Measurements from ENCODE around the gene UQCRC2.

The UQCRC2 gene

DNA sequence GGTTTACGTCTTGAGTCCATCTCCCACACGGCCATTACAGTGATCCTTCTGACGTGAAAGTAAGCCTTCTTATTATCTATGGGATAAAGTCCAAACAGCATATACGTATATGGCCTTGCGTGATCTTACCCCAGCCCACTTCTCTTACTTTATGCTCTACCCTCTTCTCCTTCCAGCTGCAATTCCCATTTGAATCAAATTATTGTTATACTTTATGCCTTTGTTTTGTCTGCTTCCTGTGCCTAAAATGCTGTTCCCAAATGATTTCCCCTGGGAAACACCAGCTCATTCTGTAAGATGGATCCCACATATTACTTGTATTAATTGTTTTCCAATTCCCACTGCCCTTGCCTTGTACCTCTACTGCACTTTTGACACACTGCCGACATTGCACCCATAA, 11.2 kb downstream of the UQCRC2 start:
- Histone ChIP-seq H3K27ac (ENCODE audit: low read length) (no peak overlapping the region), H3F3A (ENCODE audit: insufficient read depth, low read length) (0 out of 2 replicates have a peak, but pooled peaks cover 3% of the 10 kb centered on the region), H2AFZ (ENCODE audit: low read length) (no peak overlapping the region), H3K9me3 (replicated peaks; ENCODE audit: insufficient read depth, low read length) (no peaks in the 10 kb centered on the region), H3K4me1 (ENCODE audit: low read length) (no peaks in the 10 kb centered on the region), H3K4me3 (ENCODE audit: low read length) (no peak overlapping the region), H3K79me2 (ENCODE audit: low read length) (no peaks in the 10 kb centered on the region), H3K27me3 (replicated peaks; ENCODE audit: insufficient read depth, low read length) (no peaks in the 10 kb centered on the region), H4K20me1 (ENCODE audit: insufficient read depth, low read length) (no peaks in the 10 kb centered on the region), H3K9me2 (replicated peaks; ENCODE audit: insufficient read depth, low read length) (no peaks in the 10 kb centered on the region), H3K36me3 (replicated peaks; ENCODE audit: insufficient read depth, low read length) (peaks cover 36% of the 10 kb centered on the region), H3K4me2 (ENCODE audit: low read depth, low read length) (no peak overlapping the region), H3K9ac (ENCODE audit: low read length) (no peak overlapping the region)
- TF ChIP-seq, protein P1, sequence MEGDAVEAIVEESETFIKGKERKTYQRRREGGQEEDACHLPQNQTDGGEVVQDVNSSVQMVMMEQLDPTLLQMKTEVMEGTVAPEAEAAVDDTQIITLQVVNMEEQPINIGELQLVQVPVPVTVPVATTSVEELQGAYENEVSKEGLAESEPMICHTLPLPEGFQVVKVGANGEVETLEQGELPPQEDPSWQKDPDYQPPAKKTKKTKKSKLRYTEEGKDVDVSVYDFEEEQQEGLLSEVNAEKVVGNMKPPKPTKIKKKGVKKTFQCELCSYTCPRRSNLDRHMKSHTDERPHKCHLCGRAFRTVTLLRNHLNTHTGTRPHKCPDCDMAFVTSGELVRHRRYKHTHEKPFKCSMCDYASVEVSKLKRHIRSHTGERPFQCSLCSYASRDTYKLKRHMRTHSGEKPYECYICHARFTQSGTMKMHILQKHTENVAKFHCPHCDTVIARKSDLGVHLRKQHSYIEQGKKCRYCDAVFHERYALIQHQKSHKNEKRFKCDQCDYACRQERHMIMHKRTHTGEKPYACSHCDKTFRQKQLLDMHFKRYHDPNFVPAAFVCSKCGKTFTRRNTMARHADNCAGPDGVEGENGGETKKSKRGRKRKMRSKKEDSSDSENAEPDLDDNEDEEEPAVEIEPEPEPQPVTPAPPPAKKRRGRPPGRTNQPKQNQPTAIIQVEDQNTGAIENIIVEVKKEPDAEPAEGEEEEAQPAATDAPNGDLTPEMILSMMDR (IDR thresholded peaks at IDR 0.05; ENCODE audit: low read length): no peak
- TF ChIP-seq EZH2phosphoT487 (IDR thresholded peaks at IDR 0.05; ENCODE audit: low read length) (no peak), EZH2 (optimal IDR thresholded peaks at IDR 0.05; ENCODE audit: low read depth, low read length) (no peak)
- no peak for DNase-seq

DNA sequence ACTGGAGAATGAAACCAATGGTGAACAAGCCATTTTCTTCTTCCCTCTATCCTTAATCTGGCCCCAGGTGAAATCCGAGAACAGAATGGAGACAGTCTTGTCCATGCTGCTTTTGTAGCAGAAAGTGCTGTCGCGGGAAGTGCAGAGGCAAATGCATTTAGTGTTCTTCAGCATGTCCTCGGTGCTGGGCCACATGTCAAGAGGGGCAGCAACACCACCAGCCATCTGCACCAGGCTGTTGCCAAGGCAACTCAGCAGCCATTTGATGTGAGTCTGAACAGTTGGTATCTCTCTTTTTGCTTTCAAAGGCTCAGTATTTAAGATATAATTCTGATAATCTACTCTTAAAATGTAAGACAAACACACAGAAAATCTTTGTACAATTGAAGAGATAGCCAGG, 18.7 kb downstream of the UQCRC2 start:
- Histone ChIP-seq H3K4me3 (ENCODE audit: low read length) (no peak overlapping the region), H3K36me3 (replicated peaks; ENCODE audit: insufficient read depth, low read length) (peaks cover 22% of the 10 kb centered on the region), H3K27me3 (replicated peaks; ENCODE audit: insufficient read depth, low read length) (no peaks in the 10 kb centered on the region), H3K9me3 (replicated peaks; ENCODE audit: insufficient read depth, low read length) (no peaks in the 10 kb centered on the region), H2AFZ (ENCODE audit: low read length) (no peak overlapping the region), H3K9ac (ENCODE audit: low read length) (no peak overlapping the region), H3K4me2 (ENCODE audit: low read depth, low read length) (no peak overlapping the region), H3F3A (ENCODE audit: insufficient read depth, low read length) (no peaks in the 10 kb centered on the region), H3K79me2 (ENCODE audit: low read length) (0 out of 2 replicates have a peak, but pooled peaks cover 3% of the 10 kb centered on the region), H3K9me2 (replicated peaks; ENCODE audit: insufficient read depth, low read length) (no peaks in the 10 kb centered on the region), H3K27ac (ENCODE audit: low read length) (no peak overlapping the region), H4K20me1 (ENCODE audit: insufficient read depth, low read length) (no peaks in the 10 kb centered on the region), H3K4me1 (ENCODE audit: low read length) (no peaks in the 10 kb centered on the region)
- DNase-seq: no peak
- TF ChIP-seq EZH2 (optimal IDR thresholded peaks at IDR 0.05; ENCODE audit: low read depth, low read length): no peak
- TF ChIP-seq, protein P1 (IDR thresholded peaks at IDR 0.05; ENCODE audit: low read length): no peak

DNA sequence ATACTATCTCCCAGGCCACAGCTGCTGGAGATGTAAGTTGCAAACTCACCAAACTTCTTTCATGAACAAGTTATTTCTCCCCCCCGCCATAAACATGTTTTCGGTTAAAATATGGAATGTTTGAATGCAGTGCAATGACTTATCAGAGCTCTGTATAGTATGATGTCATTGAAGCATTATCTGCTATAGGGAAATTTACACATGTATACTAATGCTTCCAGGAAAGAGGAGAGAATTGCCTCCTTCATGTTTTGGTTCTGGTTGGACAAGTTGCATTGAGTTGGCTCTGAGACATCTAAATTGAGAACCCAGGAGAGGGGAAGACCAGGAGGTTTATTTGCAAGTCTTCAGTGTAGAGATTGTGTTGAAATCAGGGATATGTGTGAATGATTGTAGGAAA, 20.8 kb downstream of the UQCRC2 start:
- Histone ChIP-seq H3K9me3 (replicated peaks; ENCODE audit: insufficient read depth, low read length) (no peaks in the 10 kb centered on the region), H3K27ac (ENCODE audit: low read length) (no peak overlapping the region), H3K9me2 (replicated peaks; ENCODE audit: insufficient read depth, low read length) (no peaks in the 10 kb centered on the region), H3K4me2 (ENCODE audit: low read depth, low read length) (no peak overlapping the region), H3K27me3 (replicated peaks; ENCODE audit: insufficient read depth, low read length) (no peaks in the 10 kb centered on the region), H3K79me2 (ENCODE audit: low read length) (0 out of 2 replicates have a peak, but pooled peaks cover 3% of the 10 kb centered on the region), H3K9ac (ENCODE audit: low read length) (no peak overlapping the region), H3K4me1 (ENCODE audit: low read length) (no peaks in the 10 kb centered on the region), H2AFZ (ENCODE audit: low read length) (no peak overlapping the region), H3K36me3 (replicated peaks; ENCODE audit: insufficient read depth, low read length) (peaks cover 20% of the 10 kb centered on the region; the same call in 1 of the 2 replicates), H3F3A (ENCODE audit: insufficient read depth, low read length) (no peaks in the 10 kb centered on the region), H3K4me3 (ENCODE audit: low read length) (no peak overlapping the region), H4K20me1 (ENCODE audit: insufficient read depth, low read length) (no peaks in the 10 kb centered on the region)
- TF ChIP-seq, protein P1 (IDR thresholded peaks at IDR 0.05; ENCODE audit: low read length): no peak
- TF ChIP-seq EZH2 (optimal IDR thresholded peaks at IDR 0.05; ENCODE audit: low read depth, low read length) (no peak), EZH2phosphoT487 (IDR thresholded peaks at IDR 0.05; ENCODE audit: low read length) (no peak)
- no peak for DNase-seq
